H1 (cell line): ENCODE results near the gene HYAL1. TPM values are rescaled to one million over a fixed set of nuclear protein-coding genes. Genes with fewer than 3 reads are reported as not detected.

Experiments used
- ATF2 ChIP-seq: IDR thresholded peaks from 2 replicates; pipeline ENCODE4 v1.6.1; 2012; ENCODE audit warnings: low read length, inconsistent platforms
- ATF3 ChIP-seq: IDR thresholded peaks from 2 replicates; pipeline ENCODE4 v1.6.1; 2011; ENCODE audit warnings: low read depth, mild to moderate bottlenecking, low read length; ENCODE audit not compliant: insufficient read depth
- BCL11A ChIP-seq, 2 experiments: IDR thresholded peaks; one replicate each; pipeline ENCODE4 v1.6.1; 2011; ENCODE audit warnings: low read depth in 2 of 2, low read length in 2 of 2, mild to moderate bottlenecking in 2 of 2
- CTCF ChIP-seq, 3 experiments: IDR thresholded peaks; 1 replicate in 2 of 3; 2 replicates in 1 of 3; pipeline versions ENCODE4 v1.5.1 to v1.6.1; 2011; ENCODE audit warnings: low read length in 3 of 3, mild to moderate bottlenecking in 3 of 3, inconsistent platforms in 2 of 3, low read depth in 1 of 3, moderate library complexity in 1 of 3; ENCODE audit not compliant: insufficient read depth in 1 of 3; ENCODE audit errors: control extremely low read depth in 1 of 3
- EGR1 ChIP-seq: IDR thresholded peaks from 2 replicates; pipeline ENCODE4 v1.6.1; 2011; ENCODE audit warnings: low read depth, low read length, borderline replicate concordance
- EZH2 ChIP-seq: fragments of 200-600 bp; sonication (generic); IDR thresholded peaks from 2 replicates; pipeline ENCODE4 v1.7.1; 2012; ENCODE audit warnings: low read depth, mild to moderate bottlenecking, moderate library complexity, low read length, inconsistent platforms; ENCODE audit not compliant: severe bottlenecking
- FOSL1 ChIP-seq: IDR thresholded peaks from 2 replicates; pipeline ENCODE4 v1.6.1; 2011; ENCODE audit warnings: mild to moderate bottlenecking, low read depth, low read length, moderate library complexity; ENCODE audit not compliant: insufficient read depth
- JUND ChIP-seq: IDR thresholded peaks from 2 replicates; pipeline ENCODE4 v1.6.1; 2011; ENCODE audit warnings: mild to moderate bottlenecking, improper control_type of control experiment, low read length
- KDM1A ChIP-seq: fragments of 200-600, 300-600 bp; sonication (generic); IDR thresholded peaks from 2 replicates; pipeline ENCODE4 v1.7.1; 2016; ENCODE audit warnings: mild to moderate bottlenecking, low read length, borderline replicate concordance
- KDM5A ChIP-seq: fragments of 200-600 bp; IDR thresholded peaks from 2 replicates; pipeline ENCODE4 v1.7.1; 2012; ENCODE audit warnings: mild to moderate bottlenecking, low read length, inconsistent platforms, mixed read lengths
- NANOG ChIP-seq: IDR thresholded peaks from 2 replicates; pipeline ENCODE4 v1.6.1; 2011; ENCODE audit warnings: low read length, low read depth, mild to moderate bottlenecking, inconsistent platforms; ENCODE audit not compliant: insufficient read depth, poor library complexity, severe bottlenecking
- RAD21 ChIP-seq, 2 experiments: IDR thresholded peaks in 1 of 2; conservative IDR thresholded peaks in 1 of 2; 2 replicates each; pipeline ENCODE4 v1.6.1; 2011; ENCODE audit warnings: low read depth in 2 of 2, low read length in 2 of 2, improper control_type of control experiment in 1 of 2, inconsistent platforms in 1 of 2, mild to moderate bottlenecking in 1 of 2, moderate library complexity in 1 of 2
- SP2 ChIP-seq: IDR thresholded peaks from 2 replicates; pipeline ENCODE4 v1.6.1; 2012; ENCODE audit warnings: mild to moderate bottlenecking, low read length, inconsistent platforms
- SP4 ChIP-seq: IDR thresholded peaks from 2 replicates; pipeline ENCODE4 v1.6.1; 2012; ENCODE audit warnings: low read length, inconsistent platforms
- SRF ChIP-seq: IDR thresholded peaks from 2 replicates; pipeline ENCODE4 v1.6.1; 2011; ENCODE audit warnings: mild to moderate bottlenecking, low read depth, low read length, moderate library complexity
- SUZ12 ChIP-seq: fragments of 200-600 bp; sonication (generic); IDR thresholded peaks from 2 replicates; pipeline ENCODE4 v1.6.1; 2012; ENCODE audit warnings: mild to moderate bottlenecking, inconsistent platforms, low read length, moderate library complexity, mixed read lengths
- TAF1 ChIP-seq: IDR thresholded peaks from 2 replicates; pipeline ENCODE4 v1.6.1; 2011; ENCODE audit warnings: mild to moderate bottlenecking, low read depth, low read length
- TBP ChIP-seq: IDR thresholded peaks from 2 replicates; pipeline ENCODE4 v1.6.1; 2011; ENCODE audit warnings: low read depth, low read length, improper control_type of control experiment
- YY1 ChIP-seq: IDR thresholded peaks from 2 replicates; pipeline ENCODE4 v1.6.1; 2011; ENCODE audit warnings: low read depth, mild to moderate bottlenecking, low read length
- polyA plus RNA-seq, 7 experiments: library from polyadenylated mRNA; depleted of rRNA in 3 of 7; stranded (reverse) in 5 of 7; unstranded in 2 of 7; fragments of >200 nt in 5 of 7; fragments of 200-250 nt in 2 of 7; gene quantifications; 1 replicate in 5 of 7; 2 replicates in 1 of 7; 4 replicates in 1 of 7; pipeline versions ENCODE4 v1.2.1 to v1.2.3, GENCODE V29; 2011 to 2013; ENCODE audit warnings: missing spikeins in 2 of 7, mixed read lengths in 2 of 7
- total RNA-seq: library from RNA; stranded (reverse); fragmentation: NEBNext Ultra II Directional; extraction: Animal tissue kit (Norgen Biotek cat#: 25700); gene quantifications from 2 replicates; pipeline ENCODE4 v1.2.1, GENCODE V29; 2021

The HYAL1 gene
- total and polyA plus RNA-seq, 2 of the 8 experiments (the other 6 are each of a cell fraction or from before 2014, with no cell fraction given), result 2.0 to 5.4 TPM

GRCh38 chr3:50321336-50322114 is 18.2 kb upstream of the HYAL1 start (continued):
- TF ChIP-seq CTCF (IDR thresholded peaks at IDR 0.05; ENCODE audit: control extremely low read depth in 1 of 3, insufficient read depth in 1 of 3, low read depth in 1 of 3, low read length in 3 of 3), result peak in 2 of 3 experiments; percentile 69 to 71; a peak in 3 of 4 replicates
- TF ChIP-seq JUND, result peak; percentile 96
- TF ChIP-seq NANOG, result no peak
- no peak for TF ChIP-seq BCL11A (IDR thresholded peaks at IDR 0.05; ENCODE audit: low read depth in 2 of 2, low read length in 2 of 2)
- no peak for TF ChIP-seq ATF3
- TF ChIP-seq SRF, result no peak
- no peak for TF ChIP-seq SP2
- TF ChIP-seq YY1, result no peak
- no peak for TF ChIP-seq KDM1A
- TF ChIP-seq KDM5A, result no peak
- peak; percentile 55 for TF ChIP-seq TBP
- TF ChIP-seq EGR1, result no peak; the same call in 1 of the 2 replicates
- TF ChIP-seq FOSL1, result no peak
- peak; percentile 76; the same call in 1 of the 2 replicates for TF ChIP-seq SP4
- 0 out of 4 replicates have a peak, but pooled peaks of 1 of the 2 experiments have one; percentile 20 for TF ChIP-seq RAD21 (IDR thresholded peaks at IDR 0.05 in 1 of 2, conservative IDR thresholded peaks at IDR 0.05 in 1 of 2; ENCODE audit: low read depth in 2 of 2, low read length in 2 of 2)
- TF ChIP-seq SUZ12, result no peak
- peak; percentile 82 for TF ChIP-seq TAF1
- TF ChIP-seq ATF2, result no peak
- TF ChIP-seq EZH2, result no peak
